ENCODE results near the gene NAPSA. TPM values are rescaled to one million over a fixed set of nuclear protein-coding genes. Genes with fewer than 3 reads are reported as not detected.

Gene NAPSA
- total and polyA plus RNA-seq, 10 of the 15 experiments (the other 5 are each of a cell fraction or from before 2014, with no cell fraction given) = 6.7 to 45.4 (median 17.1) TPM

DNA sequence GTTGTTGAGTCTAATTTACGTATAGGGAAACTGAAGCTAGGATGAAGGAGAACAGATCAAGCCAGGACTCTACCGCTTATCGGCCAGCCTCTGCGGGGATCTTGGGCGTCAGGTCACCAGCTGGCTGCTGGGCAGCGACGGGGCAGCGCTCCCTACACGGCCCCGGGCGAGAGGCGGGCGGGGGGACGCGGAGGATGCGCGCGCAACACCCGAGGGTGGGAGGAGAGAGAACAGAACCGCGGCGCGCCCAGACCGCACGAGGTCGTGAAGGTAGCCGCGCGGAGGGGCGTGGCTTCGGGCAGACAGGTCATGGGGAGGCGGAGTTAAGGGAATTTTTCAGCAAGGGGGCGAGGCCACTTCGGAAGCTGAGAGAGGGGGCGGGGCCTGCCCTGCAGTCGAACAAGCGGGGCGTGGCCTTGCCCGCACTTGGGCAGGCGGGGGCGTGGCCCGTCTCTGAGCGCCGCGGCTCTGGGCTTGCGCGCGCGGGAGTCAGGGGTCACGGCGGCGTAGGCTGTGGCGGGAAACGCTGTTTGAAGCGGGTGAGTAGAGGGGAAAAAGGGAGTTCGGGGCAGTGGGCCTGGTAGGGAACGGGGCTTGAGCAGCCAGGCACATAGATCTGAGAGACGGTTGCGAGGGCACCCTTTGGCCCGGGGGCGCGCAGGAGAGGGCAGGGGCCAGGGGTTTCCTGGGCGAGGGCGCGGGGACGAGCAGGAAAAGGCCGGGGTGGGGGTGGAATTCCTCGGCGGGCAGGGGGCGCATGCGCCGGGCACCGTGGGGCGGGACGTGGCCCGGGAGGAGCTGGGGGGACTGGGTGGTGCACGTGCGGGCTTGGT lies 18.6 kb upstream of the NAPSA start, which contains the start of gene POLD1 (continued):
- TF ChIP-seq, protein P1, sequence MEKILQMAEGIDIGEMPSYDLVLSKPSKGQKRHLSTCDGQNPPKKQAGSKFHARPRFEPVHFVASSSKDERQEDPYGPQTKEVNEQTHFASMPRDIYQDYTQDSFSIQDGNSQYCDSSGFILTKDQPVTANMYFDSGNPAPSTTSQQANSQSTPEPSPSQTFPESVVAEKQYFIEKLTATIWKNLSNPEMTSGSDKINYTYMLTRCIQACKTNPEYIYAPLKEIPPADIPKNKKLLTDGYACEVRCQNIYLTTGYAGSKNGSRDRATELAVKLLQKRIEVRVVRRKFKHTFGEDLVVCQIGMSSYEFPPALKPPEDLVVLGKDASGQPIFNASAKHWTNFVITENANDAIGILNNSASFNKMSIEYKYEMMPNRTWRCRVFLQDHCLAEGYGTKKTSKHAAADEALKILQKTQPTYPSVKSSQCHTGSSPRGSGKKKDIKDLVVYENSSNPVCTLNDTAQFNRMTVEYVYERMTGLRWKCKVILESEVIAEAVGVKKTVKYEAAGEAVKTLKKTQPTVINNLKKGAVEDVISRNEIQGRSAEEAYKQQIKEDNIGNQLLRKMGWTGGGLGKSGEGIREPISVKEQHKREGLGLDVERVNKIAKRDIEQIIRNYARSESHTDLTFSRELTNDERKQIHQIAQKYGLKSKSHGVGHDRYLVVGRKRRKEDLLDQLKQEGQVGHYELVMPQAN (conservative IDR thresholded peaks at IDR 0.05) = peak; percentile 49; the same call in 1 of the 2 replicates
- TF ChIP-seq JUND (IDR thresholded peaks at IDR 0.05; ENCODE audit: low read depth, low read length) (no peak), RUNX3 (IDR thresholded peaks at IDR 0.05; ENCODE audit: low read length) (no peak; the same call in 1 of the 2 replicates), BRCA1 (IDR thresholded peaks at IDR 0.05; ENCODE audit: low read depth, low read length) (no peak), SMAD1 (IDR thresholded peaks at IDR 0.05; ENCODE audit: low read depth, partially characterized antibody) (no peak), FOXK2 (IDR thresholded peaks at IDR 0.05) (no peak), CREB1 (IDR thresholded peaks at IDR 0.05; ENCODE audit: low read depth) (no peak), IRF4 (IDR thresholded peaks at IDR 0.05; ENCODE audit: low read depth, low read length) (no peak), NBN (IDR thresholded peaks at IDR 0.05) (peak; percentile 73; the same call in 1 of the 2 replicates), CEBPB (IDR thresholded peaks at IDR 0.05; ENCODE audit: borderline replicate concordance in 1 of 2, low read depth in 2 of 2, low read length in 2 of 2) (no peak)
- TF ChIP-seq, protein P2, sequence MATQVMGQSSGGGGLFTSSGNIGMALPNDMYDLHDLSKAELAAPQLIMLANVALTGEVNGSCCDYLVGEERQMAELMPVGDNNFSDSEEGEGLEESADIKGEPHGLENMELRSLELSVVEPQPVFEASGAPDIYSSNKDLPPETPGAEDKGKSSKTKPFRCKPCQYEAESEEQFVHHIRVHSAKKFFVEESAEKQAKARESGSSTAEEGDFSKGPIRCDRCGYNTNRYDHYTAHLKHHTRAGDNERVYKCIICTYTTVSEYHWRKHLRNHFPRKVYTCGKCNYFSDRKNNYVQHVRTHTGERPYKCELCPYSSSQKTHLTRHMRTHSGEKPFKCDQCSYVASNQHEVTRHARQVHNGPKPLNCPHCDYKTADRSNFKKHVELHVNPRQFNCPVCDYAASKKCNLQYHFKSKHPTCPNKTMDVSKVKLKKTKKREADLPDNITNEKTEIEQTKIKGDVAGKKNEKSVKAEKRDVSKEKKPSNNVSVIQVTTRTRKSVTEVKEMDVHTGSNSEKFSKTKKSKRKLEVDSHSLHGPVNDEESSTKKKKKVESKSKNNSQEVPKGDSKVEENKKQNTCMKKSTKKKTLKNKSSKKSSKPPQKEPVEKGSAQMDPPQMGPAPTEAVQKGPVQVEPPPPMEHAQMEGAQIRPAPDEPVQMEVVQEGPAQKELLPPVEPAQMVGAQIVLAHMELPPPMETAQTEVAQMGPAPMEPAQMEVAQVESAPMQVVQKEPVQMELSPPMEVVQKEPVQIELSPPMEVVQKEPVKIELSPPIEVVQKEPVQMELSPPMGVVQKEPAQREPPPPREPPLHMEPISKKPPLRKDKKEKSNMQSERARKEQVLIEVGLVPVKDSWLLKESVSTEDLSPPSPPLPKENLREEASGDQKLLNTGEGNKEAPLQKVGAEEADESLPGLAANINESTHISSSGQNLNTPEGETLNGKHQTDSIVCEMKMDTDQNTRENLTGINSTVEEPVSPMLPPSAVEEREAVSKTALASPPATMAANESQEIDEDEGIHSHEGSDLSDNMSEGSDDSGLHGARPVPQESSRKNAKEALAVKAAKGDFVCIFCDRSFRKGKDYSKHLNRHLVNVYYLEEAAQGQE (IDR thresholded peaks at IDR 0.05; ENCODE audit: low read depth, low read length) = no peak
- TF ChIP-seq, protein P3, sequence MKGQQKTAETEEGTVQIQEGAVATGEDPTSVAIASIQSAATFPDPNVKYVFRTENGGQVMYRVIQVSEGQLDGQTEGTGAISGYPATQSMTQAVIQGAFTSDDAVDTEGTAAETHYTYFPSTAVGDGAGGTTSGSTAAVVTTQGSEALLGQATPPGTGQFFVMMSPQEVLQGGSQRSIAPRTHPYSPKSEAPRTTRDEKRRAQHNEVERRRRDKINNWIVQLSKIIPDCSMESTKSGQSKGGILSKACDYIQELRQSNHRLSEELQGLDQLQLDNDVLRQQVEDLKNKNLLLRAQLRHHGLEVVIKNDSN (IDR thresholded peaks at IDR 0.05; ENCODE audit: borderline replicate concordance, extremely low read length, insufficient read depth, low read depth, low read length) = peak; percentile 1
- TF ChIP-seq, protein P4, sequence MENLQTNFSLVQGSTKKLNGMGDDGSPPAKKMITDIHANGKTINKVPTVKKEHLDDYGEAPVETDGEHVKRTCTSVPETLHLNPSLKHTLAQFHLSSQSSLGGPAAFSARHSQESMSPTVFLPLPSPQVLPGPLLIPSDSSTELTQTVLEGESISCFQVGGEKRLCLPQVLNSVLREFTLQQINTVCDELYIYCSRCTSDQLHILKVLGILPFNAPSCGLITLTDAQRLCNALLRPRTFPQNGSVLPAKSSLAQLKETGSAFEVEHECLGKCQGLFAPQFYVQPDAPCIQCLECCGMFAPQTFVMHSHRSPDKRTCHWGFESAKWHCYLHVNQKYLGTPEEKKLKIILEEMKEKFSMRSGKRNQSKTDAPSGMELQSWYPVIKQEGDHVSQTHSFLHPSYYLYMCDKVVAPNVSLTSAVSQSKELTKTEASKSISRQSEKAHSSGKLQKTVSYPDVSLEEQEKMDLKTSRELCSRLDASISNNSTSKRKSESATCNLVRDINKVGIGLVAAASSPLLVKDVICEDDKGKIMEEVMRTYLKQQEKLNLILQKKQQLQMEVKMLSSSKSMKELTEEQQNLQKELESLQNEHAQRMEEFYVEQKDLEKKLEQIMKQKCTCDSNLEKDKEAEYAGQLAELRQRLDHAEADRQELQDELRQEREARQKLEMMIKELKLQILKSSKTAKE (IDR thresholded peaks at IDR 0.05; ENCODE audit: low read depth, poor library complexity, severe bottlenecking) = no peak
- TF ChIP-seq, protein P5, sequence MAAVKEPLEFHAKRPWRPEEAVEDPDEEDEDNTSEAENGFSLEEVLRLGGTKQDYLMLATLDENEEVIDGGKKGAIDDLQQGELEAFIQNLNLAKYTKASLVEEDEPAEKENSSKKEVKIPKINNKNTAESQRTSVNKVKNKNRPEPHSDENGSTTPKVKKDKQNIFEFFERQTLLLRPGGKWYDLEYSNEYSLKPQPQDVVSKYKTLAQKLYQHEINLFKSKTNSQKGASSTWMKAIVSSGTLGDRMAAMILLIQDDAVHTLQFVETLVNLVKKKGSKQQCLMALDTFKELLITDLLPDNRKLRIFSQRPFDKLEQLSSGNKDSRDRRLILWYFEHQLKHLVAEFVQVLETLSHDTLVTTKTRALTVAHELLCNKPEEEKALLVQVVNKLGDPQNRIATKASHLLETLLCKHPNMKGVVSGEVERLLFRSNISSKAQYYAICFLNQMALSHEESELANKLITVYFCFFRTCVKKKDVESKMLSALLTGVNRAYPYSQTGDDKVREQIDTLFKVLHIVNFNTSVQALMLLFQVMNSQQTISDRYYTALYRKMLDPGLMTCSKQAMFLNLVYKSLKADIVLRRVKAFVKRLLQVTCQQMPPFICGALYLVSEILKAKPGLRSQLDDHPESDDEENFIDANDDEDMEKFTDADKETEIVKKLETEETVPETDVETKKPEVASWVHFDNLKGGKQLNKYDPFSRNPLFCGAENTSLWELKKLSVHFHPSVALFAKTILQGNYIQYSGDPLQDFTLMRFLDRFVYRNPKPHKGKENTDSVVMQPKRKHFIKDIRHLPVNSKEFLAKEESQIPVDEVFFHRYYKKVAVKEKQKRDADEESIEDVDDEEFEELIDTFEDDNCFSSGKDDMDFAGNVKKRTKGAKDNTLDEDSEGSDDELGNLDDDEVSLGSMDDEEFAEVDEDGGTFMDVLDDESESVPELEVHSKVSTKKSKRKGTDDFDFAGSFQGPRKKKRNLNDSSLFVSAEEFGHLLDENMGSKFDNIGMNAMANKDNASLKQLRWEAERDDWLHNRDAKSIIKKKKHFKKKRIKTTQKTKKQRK (IDR thresholded peaks at IDR 0.05; ENCODE audit: low read depth, low read length) = no peak
- TF ChIP-seq, protein P6, sequence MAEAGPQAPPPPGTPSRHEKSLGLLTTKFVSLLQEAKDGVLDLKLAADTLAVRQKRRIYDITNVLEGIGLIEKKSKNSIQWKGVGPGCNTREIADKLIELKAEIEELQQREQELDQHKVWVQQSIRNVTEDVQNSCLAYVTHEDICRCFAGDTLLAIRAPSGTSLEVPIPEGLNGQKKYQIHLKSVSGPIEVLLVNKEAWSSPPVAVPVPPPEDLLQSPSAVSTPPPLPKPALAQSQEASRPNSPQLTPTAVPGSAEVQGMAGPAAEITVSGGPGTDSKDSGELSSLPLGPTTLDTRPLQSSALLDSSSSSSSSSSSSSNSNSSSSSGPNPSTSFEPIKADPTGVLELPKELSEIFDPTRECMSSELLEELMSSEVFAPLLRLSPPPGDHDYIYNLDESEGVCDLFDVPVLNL (IDR thresholded peaks at IDR 0.05; ENCODE audit: low read depth, low read length) = peak; percentile 92

All from GM12878 (cell line).